GM19239 (cell line): ENCODE data around the gene CCDC154.
"Not testable (repeated sequence)": the region's sequence is repeated elsewhere in the genome, so short reads cannot be mapped to it uniquely, and the experiment has no call there.

ENCODE experiments used
- DNase-seq: peaks from one replicate; pipeline ENCODE4 v3.0.0; 2011; ENCODE audit warnings: low spot score; ENCODE audit not compliant: insufficient read length
- FAIRE-seq: peaks from 2 replicates; lab custom pipeline; 2011; peaks lifted over from hg19 to GRCh38; lab: Jason Lieb, UNC

The CCDC154 gene

DNA sequence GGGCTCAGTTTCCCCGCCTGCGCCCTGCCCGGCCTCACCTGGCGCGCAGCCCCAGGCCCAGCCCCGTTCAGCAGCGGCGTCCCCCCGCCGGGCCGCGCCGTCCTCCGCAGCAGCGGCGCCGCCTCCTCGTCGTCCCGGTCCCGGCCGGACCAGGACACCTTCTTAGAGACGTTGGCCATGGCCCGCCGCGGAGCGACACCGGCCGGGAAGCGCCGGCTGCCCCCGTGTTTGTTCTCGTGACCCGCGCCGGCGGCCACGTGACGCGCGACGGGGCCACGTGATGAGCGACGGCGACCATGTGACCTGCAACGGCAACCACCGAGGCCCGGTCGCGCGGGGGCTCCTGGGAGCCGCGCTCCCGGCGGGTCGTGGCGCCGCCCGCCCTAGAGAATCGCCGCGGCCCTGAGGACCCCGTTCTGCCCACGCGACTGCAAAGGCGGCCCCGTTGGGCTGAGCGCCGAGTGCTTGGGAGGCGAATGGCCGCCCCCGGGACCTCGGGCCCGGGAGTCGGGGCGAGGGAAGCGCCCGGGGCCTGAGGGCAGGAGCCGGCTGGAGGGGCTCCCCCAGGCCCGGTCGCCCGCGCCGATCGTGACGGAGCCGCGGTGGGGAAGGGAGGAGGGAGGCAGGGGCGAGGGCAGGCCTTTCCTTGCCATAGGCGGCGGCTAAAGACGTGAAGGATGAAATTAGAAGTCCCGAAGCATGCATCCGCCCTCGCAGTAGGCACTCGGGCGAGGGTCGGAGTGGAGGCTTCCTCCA, 30.6 kb upstream of the CCDC154 start, which contains the start of gene CLCN7:
TSS of gene CLCN7 (minus strand) at position 233 of the 756 bp plus-strand sequence. CDS start at position 179, 54 bp downstream.
- DNase-seq: peak; percentile 98
- peak; percentile 37 for FAIRE-seq

DNA sequence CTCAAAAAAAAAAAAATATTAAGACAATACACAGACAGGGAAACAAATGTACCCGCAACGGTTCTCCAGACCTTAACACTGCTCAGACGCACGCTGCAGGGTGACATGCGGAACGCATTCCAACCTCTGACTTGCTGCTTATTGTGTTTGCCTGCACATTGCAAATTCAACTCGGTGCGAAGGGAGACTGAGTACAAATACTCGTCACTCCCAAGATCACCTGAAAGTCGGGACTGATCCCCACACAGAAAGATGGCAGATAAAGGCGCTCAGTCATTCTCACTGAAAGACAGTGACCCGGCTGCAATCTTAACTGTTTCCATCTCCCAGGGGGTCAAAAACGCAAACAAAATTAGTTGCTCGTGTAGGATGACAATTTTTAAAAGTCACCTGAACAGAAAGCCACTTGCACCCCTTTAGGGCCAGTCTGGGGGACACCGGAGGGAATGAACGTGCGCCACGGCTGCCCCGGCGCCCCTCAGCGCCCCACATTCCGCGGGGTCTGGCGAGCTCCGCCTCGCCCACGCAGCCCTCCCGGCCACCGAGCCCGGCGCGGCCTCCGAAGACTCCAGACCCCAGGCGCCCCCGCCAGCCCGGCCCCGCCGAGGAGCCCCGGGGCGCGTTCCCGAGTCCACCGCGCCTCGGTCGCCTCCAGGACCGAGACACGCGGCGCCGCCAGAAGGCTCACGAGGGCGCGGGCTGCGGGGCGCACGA, 29.9 kb upstream of the CCDC154 start:
- no peak for DNase-seq
- peak; percentile 52 for FAIRE-seq

DNA sequence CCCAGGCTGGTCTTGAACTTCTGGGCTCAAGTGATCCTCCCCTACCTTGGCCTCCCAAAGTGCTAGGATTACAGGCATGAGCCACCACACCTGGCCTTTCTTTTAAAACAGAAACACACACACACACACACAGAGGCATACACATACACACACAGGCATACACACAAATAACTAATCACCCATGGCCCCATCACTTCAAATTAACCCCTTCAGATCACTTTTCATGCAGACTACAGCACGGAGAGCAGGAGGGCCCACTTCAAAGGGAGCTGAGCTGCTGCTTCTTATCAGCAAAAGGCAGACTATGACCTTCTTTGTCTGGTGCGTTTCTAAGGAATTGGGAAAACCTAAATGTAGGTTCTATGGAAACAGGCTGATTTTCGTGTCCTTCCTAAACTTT, 28.6 kb upstream of the CCDC154 start:
- FAIRE-seq (no peak), DNase-seq (no peak)

DNA sequence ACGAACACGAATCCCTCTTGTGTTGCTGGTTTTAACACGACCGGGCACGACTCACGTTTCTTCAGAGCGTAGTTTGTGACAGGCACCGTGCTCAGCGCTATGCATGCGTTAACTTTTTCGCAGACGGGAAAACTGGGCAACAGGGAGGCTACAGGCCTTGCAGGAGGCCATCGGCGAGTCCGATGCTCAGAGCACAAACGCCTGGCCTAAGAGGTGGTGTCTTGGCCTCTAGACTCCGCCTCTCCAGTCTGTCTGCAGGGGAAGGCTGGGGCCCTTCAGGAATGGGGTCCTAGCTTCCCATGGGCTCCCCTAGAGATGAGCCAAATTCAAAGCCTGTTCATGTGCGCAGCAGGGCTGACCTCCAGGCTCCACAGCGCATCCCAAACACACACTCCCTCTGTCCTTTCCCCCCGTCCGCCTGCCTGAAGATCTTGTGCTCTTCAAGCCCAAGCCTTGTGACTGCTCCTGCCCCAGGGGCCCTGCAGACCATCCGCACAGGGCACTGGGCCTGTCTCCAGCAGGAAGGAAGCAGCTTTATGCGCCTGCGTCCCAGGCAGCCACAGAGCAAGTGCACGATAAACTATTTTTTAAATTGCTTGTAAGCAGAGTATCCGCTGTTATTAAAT, 27.3 kb upstream of the CCDC154 start:
- FAIRE-seq (no peak), DNase-seq (no peak)

DNA sequence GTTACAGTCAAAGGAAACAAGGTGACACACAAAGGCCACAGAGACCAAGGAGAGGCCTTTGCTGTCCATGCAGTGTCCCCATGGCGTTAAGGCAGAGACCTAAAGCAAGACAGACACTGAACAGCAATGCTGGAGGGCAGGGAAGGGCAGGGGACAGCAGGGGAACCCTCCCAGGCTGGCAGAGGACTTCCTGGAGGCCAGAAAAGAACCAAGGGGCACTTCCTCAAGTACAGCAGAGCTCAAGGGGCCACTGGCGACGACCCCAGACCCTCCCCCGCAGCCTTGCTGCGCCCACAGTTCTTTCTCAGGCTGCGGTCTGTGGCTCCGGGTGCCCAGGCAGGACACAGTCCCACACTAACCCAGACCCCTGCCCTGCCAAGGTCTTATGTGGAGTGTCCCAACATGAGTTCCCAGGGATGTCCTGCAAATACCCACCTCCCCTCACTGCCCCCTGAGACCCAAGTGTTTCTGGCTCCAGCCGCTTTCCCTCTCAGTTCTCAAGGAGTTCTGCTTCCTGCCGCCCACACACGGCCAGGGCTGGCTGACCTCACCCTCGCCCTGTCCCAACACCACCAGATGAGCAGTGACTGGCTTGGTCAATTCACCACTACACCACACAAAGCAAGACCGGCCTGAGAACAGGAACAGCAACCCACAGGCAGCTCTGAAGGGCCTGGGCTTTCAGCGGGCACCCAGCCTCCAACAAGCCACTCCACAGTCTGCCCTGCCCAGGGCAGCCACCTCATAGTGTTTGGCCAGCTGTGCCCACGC, 26.3 kb upstream of the CCDC154 start:
- FAIRE-seq (no peak), DNase-seq (no peak)

DNA sequence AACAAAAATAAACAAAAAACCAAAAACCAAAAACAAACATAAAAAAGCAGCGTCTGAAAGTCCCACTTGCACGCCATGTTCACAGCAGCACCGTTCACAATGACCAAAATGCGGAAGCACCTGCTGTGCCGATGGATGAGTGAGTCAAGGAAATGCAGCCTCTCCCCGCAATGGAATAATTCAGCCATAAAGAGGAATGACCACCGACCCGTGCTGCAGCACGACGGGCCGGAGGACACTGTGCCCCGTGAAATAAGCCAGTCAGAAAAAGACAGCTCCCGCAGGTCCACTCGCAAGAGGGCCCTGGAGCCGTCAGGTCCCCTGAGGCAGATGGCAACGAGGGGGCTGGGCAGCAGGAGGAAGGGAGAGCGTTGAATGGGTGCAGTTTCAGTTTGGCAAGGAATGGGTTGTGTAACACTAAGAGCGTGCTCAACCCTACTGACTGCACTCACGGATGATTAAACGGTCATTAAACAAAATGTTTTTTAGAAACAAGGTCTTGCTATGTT, 25.4 kb upstream of the CCDC154 start:
- no peak for DNase-seq
- peak; percentile 42 for FAIRE-seq

DNA sequence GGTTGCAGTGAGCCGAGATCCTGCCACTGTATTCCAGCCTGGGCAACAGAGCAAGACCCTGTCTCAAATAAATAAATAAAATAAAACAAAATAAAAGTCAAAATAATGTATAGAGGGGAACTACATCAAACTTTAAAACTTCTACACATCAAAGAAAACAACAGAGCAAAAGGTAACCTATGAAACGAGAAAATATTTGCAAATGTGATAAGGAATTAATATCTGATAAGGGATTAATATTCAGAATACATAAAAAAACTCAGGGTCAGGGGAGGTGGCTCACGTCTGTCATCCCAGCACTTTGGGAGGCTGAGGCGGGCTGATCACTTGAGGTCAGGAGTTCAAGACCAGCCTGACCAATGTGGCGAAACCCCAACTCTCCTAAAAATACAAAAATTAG, 24.8 kb upstream of the CCDC154 start:
- not testable (repeated sequence) for FAIRE-seq, DNase-seq

DNA sequence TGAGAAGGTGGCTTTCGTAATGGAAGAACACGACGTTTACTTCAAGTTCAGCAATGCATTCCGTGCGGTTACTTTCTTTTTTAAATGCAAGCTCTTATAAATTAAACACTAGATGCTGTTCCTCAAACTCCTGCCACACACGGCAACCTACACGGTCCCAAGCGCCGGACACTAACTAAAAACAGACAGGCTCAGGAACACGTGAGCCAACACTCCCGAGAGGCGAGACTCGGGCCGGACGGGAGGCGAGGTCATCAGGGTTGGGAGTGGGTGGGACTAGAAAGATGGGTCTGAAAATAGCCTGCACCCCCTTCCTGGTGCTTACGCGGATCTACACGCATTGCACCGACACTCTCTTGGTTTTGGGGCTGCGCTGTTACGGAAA, 24.1 kb upstream of the CCDC154 start:
- DNase-seq (no peak), FAIRE-seq (no peak)

DNA sequence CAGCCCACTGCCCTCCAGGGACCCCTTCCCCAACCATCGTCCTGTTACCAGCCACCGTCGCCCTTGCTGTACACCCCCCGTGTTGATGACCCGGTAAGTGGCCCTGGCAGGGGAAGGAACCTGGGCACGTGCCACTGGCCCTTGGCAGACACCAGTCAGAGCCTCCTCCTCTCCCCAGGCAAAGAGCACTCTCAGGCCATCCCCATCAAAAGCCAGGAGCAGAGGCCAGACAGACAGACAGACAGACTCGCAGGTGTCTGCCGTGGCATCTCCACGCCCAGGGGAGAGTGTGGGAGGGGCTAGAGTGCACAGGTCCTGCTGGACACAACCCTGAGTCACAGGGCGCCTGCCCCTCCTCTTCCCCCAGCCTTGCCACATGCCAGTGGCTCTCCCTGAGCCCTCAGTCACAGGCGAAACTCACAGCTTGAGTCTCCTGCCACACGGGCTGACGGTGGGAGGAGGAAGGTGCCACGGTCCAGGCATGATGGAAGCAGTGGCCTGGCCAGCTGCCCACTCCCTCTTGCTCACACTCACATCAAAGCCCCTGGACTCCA, 22.7 kb upstream of the CCDC154 start:
- DNase-seq (no peak), FAIRE-seq (no peak)

DNA sequence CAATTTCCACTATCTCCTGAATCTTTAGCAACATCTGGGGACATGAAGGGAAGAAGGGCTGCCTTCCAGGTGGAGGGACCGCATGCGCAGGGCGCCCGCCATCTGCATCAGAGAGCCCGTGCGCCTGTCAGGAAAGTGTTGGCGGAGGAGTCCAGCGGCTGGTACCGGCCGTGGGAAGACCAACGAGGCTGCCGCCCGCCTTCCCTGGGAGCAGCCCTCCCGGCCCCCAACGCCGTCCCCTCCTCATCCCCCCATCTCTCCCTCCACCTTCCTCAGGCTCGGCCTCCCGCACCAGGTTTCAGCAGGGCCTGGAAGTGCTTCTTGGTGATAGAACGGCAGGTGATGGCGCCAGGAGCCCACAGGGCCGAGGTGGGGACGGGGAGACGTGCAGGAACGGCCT, 21.7 kb upstream of the CCDC154 start:
- FAIRE-seq: no peak
- DNase-seq: no peak

DNA sequence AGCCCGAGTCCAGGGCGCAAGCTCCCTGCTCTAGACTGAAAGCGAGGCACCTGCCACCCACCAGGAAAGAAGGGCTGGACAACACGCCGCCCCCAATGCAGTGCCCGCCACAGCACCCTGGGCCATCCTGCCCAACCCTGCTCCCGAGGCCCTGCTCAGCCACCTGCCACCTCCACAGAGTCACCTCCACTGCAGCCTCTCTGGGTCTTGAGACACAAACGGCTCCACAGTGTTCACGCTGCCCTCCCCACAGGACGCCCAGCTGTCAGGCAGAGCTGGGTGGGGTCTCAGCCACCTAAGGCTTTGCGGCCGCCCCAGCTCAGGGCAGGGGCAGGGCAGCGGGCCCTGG, 21.2 kb upstream of the CCDC154 start:
- FAIRE-seq: no peak
- no peak for DNase-seq

DNA sequence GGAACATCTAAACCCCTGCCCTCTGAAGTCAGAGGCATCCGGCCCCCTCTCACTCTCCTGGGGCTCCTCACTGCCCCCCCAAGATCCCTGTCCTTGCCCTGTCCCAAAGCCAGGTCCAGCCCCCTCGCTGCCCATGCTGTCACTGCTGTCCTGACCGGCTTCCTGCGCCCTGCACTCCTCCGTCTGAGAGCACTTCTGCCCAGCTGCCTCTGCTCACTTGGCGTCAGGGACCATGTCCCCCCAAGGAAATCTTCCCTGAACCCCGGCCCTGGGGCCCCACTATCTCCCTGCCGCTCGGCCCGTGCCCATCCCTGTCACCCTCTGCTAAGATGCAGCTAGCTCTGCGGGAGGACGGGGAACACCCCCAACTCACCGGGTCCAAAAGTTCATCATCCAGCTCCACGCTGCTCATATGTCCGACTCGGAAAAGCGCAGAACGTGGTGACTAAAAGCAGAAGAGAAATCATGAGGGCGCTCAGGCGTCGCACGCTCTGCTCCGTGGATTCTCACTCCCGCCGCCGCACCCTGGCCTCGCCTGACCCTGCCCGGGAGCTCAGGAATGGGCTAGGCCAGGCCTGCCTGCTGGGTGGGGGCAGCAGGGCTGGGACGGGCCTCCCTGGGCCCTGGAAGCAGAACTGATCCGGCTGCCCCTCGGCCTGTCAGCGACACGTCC, 20.7 kb upstream of the CCDC154 start:
- no peak for FAIRE-seq
- DNase-seq: no peak

DNA sequence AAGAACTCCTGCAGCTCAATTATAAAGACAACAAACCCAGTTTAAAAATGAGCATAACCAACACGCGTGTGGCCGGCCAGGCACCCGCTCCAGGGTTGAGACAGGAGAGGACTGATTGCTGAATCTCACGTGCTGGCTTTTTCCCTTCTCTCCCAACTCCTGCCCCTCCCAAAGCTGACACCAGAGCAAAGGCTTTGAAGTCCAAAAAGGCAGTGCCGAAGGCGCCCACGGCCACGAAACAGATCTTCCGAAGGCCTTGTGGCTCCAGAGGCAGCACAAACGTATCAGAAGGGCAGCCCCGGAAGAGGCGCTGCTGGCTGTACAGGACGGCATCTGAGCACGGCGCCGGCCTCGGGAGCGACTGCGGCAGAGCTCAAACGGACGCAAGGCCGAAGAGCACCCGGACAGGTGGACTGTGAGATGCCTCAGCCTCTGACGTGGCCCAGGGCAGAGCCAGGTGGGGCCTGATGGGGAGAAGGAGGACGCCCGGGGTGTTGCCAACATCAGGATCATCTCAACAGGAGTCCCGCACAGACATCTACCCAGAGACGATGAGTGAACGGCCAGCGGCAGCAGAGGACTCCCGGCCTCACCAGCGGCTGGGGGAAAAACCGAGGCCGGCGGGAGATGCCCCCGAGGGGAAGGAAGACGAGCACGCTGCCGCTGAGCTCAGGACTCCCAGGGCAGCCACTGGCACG, 20.0 kb upstream of the CCDC154 start:
- FAIRE-seq (no peak), DNase-seq (no peak)

DNA sequence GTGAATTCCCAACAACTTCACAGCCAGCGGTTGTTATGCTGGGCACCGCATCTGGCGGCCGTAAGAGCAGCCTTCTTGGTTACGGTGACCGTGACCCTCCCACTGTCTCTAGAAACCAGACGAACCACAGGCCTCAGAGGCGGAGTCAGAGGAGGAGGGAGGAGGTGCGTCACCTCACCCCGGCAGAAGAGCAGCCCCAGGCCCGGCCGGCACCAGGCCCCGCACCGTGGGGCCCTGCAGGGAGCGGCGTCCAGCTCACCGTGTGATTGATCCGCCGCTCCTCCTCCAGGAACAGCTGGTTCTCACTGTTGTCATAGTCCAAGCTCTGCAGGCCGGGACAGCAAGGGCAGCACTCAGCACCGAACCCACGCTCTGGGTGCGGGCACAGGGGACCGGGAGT, 16.8 kb upstream of the CCDC154 start:
- FAIRE-seq (no peak), DNase-seq (no peak)

DNA sequence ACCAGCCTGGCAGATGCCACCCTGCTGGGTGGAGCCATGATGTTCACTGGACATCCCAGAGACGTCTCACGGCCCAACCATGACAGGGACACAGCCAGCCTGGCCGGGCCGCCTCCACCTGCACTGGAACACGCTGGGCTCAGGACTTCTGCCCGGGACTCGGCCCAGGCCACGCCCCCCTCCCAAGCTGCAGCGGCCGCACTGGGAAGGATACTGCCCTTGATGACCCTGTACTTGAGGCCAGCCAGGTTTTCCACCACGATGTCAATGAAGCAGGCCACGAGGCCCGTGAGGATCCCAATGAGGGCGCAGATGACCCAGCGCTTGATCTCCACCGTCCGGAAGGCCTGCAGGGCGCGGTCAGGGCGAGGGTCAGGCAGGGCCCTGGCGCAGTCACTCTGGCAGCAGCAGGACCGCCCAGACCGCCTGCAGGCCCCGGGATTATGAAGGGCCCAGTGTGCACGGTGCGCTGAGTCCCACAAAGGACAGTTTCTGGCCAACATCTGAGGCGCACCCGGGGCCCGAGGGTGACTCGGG, 16.3 kb upstream of the CCDC154 start:
- DNase-seq (no peak), FAIRE-seq (no peak)

DNA sequence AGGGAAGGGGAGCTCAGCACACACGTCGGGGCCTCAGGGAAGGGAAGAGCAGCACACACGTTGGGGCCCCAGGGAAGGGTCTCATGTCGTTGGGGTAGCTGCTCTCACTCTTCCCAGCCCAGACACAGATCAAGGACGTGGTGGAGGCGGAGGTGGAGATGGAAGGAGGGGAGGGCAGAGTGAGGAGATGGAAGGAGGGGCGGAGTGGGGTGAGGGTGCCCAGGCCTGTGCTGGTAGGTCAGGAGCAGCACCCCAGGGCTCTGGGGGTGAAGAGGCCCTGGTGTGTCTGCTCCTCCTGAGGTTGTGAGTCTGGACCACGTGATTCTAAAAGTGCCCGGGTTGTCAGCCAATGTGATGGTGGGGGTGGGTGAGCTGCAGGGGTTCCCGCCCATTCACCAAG, 15.6 kb upstream of the CCDC154 start:
- no peak for DNase-seq
- FAIRE-seq: no peak

DNA sequence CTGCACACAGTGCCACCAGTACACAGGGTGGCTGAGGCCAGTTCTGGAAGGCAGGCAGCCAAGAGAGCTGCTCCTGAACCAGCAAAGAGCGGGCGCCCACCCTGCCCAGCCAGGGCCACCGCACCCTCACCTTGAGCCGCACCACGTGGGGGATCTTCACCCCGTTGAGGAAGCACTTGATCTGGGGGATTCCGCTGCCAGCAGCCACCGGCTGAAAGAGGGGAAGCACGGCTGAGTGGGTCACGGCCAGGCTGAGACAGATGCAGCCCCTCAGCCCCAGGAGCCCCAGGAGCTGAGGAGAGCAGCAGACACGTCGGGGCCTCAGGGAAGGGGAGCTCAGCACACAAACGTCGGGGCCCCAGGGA, 14.6 kb upstream of the CCDC154 start:
- peak; percentile 28 for FAIRE-seq
- DNase-seq: peak; percentile 64

DNA sequence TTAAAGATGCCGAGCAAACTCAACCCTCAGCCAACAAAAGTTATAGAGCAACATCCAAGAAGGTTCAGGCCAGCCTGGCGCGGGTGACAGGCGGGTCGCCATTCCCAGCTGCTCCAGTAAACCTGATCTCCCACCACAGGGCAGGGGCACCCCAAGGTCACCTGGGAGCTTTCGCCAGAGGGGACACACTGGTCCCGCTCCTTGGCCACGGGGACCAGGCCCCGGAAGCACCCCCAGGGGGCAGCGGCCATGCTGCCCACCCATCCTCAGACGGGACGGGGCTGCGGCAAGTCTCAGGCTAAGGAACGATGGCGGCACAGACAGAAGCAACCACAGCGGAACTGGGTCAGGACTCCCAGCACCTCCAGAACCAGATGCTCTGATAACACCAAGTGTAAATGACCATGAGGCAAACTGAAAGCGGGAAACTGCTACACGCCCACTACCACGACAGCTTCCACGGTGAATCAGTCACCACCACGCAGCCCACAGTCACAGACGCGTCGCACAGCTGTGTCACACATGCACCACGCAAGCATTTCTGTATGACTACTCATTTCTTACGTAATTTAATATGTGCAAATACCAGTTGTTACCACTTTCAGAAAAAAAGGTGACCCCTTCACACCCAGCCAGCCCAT, 14.1 kb upstream of the CCDC154 start:
- FAIRE-seq (no peak), DNase-seq (no peak)
